Measurements from ENCODE around the gene HTR3D. TPM values are rescaled to one million over a fixed set of nuclear protein-coding genes. Genes with fewer than 3 reads are reported as not detected.
A peak's percentile ranks its signal among the peaks of the same experiment; 100 is the strongest.

Gene HTR3D
- total and polyA plus RNA-seq, 12 donors: not detected

DNA sequence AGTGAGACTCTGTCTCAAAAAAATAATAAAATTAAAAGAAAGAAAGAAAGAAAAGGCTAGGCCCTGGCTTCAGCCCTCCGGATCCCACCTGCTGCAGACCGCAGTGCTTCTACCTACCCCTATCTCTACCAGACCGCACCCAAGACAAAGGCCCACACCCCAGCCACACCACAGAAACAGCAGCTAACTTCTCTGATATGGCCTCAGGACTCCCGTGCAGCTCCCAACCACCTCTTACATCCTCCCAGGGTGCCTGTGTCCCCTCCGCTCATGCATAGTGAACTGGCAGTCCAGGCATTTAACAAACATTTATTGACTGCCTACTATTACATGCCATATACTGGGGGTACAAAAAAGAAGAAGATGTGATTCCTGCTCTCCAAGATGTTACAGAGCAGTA lies 14.5 kb downstream of the HTR3D start:
- Histone ChIP-seq H3K4me3 (no peak overlapping the region), H3K4me1 (no peaks in the 10 kb centered on the region), H3K27ac (no peak overlapping the region), H3K36me3 (no peaks in the 10 kb centered on the region), H3K27me3 (no peaks in the 10 kb centered on the region), H3K9me3 (no peaks in the 10 kb centered on the region)
- DNase-seq: no peak
- WGBS, 2 donors: 92 to 93% methylated on average over 5 of the region's 5 CpGs
- ATAC-seq: peak in 1 of 8 donors; percentile 10
- intact Hi-C loops (cut with DNase I): no loop called here
- TF ChIP-seq, protein P1, sequence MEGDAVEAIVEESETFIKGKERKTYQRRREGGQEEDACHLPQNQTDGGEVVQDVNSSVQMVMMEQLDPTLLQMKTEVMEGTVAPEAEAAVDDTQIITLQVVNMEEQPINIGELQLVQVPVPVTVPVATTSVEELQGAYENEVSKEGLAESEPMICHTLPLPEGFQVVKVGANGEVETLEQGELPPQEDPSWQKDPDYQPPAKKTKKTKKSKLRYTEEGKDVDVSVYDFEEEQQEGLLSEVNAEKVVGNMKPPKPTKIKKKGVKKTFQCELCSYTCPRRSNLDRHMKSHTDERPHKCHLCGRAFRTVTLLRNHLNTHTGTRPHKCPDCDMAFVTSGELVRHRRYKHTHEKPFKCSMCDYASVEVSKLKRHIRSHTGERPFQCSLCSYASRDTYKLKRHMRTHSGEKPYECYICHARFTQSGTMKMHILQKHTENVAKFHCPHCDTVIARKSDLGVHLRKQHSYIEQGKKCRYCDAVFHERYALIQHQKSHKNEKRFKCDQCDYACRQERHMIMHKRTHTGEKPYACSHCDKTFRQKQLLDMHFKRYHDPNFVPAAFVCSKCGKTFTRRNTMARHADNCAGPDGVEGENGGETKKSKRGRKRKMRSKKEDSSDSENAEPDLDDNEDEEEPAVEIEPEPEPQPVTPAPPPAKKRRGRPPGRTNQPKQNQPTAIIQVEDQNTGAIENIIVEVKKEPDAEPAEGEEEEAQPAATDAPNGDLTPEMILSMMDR (IDR thresholded peaks at IDR 0.05): no peak

DNA sequence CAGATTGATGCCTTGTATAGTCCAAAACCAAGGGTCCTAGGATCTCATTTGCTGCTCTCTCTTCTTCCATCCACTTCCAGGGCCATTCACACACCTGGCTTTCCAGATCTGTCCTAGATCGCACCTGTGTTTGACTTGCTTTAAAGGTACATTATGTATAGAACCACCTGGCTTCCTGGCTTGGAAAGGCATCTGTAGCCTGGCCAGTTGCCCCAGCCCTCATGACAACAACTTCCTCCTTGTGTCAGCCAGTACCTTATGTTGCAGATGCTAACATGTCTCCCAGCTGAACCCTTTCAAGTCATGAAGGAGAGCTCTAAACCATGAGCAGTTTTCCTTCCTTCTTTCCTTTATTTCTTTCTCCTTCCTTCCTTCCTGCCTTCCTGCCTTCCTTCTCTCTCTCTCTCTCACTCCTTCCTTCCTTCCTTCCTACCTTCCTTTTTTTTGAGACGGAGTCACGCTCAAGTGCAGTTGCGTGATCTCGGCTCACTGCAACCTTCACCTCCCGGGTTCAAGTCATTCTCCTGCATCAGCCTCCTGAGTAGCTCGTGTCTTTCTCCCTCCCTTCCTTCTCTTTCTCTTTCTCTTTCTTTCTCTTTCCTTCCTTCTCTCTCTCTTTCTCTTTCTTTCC lies 18.8 kb downstream of the HTR3D start:
- no peak overlapping the region for H3K27ac ChIP-seq
- intact Hi-C loops (cut with DNase I): no loop called here
- ATAC-seq (no peak), DNase-seq (no peak)
- H3K36me3 ChIP-seq: no peaks in the 10 kb centered on the region
- no peaks in the 10 kb centered on the region for H3K9me3 ChIP-seq
- no peak overlapping the region for H3K4me3 ChIP-seq
- WGBS, 2 donors: 80 to 85% methylated on average over 7 of the region's 7 CpGs
- no peaks in the 10 kb centered on the region for H3K4me1 ChIP-seq
- no peaks in the 10 kb centered on the region for H3K27me3 ChIP-seq
- TF ChIP-seq, protein P1 (IDR thresholded peaks at IDR 0.05): no peak

DNA sequence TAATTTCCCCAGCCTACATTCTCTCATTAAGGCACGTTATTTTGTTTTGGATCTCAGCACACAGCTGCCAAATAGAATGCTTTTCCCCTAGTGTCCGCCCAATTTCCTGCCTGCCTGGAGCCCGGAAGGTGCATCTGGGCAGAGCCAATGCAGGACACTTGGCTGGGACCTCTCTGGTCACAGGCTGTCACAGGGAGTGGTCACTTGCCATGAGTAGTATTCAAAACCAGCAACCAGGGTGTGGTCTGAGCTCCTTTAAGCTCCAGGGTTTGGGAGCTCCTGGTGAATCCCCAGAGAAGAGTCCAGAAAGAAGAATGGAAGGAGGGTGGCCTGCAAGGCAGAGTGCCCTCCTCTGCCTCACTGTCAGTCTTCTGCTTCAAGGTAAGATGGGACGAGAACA lies 21.2 kb downstream of the HTR3D start, which contains the start of gene HTR3C:
Gene HTR3C, plus strand, starts transcription at position 281 of the 400 bp plus-strand sequence. Its CDS starts 34 bp downstream, at position 315.
- no peak within 1 kb of the TSS for H3K4me3 ChIP-seq
- intact Hi-C loops (cut with DNase I): no loop called here
- no peaks in the 10 kb centered on the region for H3K9me3 ChIP-seq
- H3K27me3 ChIP-seq: no peaks in the 10 kb centered on the region
- no peaks in the 10 kb centered on the region for H3K36me3 ChIP-seq
- ATAC-seq (no peak), DNase-seq (no peak)
- H3K4me1 ChIP-seq: no peaks in the 10 kb centered on the region
- WGBS, 2 donors: 52 to 60% methylated on average over 4 of the region's 4 CpGs
- TF ChIP-seq, protein P1 (IDR thresholded peaks at IDR 0.05): no peak
- no peak within 1 kb of the TSS for H3K27ac ChIP-seq

DNA sequence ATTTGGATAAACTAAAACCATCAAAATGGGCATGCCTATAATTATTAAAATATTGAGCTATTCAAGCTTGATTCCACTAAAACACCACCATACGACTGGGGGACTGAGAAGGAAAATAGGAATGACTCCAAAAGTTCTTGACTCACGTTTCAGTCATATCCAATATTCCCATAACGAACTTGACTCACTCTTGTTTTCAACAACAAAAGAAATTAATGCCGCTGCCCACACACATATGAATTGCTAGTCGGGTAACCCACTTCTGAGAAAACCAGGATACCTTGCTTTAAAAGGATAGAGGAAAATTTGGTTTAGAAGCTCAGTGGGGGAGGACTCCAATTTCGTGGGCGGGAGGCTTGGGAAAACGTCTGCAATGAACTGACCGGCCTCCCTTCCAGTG lies 26.5 kb downstream of the HTR3D start:
- no peaks in the 10 kb centered on the region for H3K9me3 ChIP-seq
- H3K4me1 ChIP-seq: no peaks in the 10 kb centered on the region
- no peaks in the 10 kb centered on the region for H3K36me3 ChIP-seq
- TF ChIP-seq, protein P1 (IDR thresholded peaks at IDR 0.05): no peak
- intact Hi-C loops (cut with DNase I): no loop called here
- no peak for ATAC-seq
- WGBS, 2 donors: 61 to 67% methylated on average over 9 of the region's 9 CpGs
- DNase-seq: no peak
- H3K27me3 ChIP-seq: peaks cover 0 to 3% (median 0%) of the 10 kb centered on the region in 7 donors
- H3K4me3 ChIP-seq: no peak overlapping the region
- H3K27ac ChIP-seq: no peak overlapping the region

Measured in heart right ventricle (tissue), 16 donors.